ENCODE results near the gene RASSF5. TPM values are rescaled to one million over a fixed set of nuclear protein-coding genes. Genes with fewer than 3 reads are reported as not detected.

RASSF5 gene
- total RNA-seq, 4 donors from 2014 or later, result 14.0 to 16.4 (median 14.5) TPM

- Histone ChIP-seq H3K4me3 (replicated peaks in 1 of 3) (no peak overlapping the region), H3K27me3 (no peaks in the 10 kb centered on the region), H3K27ac (peak overlapping the region in 2 of 3 donors; percentile 4 to 6), H3K9me3 (no peaks in the 10 kb centered on the region), H3K4me1 (no peaks in the 10 kb centered on the region), H3K36me3 (peaks cover 3 to 18% of the 10 kb centered on the region in 2 donors)
- WGBS, 2 donors, result 63 to 75% methylated on average over 15 to 18 of the region's 18 CpGs
- peak; percentile 35 to 37 for DNase-seq
- intact Hi-C loops (cut with DNase I), result loop anchor here (5.0 kb wide), 1 partner anchor 41 kb away; no protein-coding TSS in a partner anchor
- TF ChIP-seq, protein P1, sequence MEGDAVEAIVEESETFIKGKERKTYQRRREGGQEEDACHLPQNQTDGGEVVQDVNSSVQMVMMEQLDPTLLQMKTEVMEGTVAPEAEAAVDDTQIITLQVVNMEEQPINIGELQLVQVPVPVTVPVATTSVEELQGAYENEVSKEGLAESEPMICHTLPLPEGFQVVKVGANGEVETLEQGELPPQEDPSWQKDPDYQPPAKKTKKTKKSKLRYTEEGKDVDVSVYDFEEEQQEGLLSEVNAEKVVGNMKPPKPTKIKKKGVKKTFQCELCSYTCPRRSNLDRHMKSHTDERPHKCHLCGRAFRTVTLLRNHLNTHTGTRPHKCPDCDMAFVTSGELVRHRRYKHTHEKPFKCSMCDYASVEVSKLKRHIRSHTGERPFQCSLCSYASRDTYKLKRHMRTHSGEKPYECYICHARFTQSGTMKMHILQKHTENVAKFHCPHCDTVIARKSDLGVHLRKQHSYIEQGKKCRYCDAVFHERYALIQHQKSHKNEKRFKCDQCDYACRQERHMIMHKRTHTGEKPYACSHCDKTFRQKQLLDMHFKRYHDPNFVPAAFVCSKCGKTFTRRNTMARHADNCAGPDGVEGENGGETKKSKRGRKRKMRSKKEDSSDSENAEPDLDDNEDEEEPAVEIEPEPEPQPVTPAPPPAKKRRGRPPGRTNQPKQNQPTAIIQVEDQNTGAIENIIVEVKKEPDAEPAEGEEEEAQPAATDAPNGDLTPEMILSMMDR (IDR thresholded peaks at IDR 0.05), result no peak
- TF ChIP-seq POLR2A (IDR thresholded peaks at IDR 0.05), result no peak
Measured at GRCh38 chr1:206582971-206583706, 75.8 kb downstream of the RASSF5 start.

GRCh38 chr1:206583707-206584648 lies 76.6 kb downstream of the RASSF5 start:
- H3K4me1 ChIP-seq, result no peaks in the 10 kb centered on the region
- no peak overlapping the region for H3K4me3 ChIP-seq (replicated peaks in 1 of 3)
- H3K36me3 ChIP-seq, result peaks cover 3 to 19% of the 10 kb centered on the region in 2 donors
- 78 to 81% methylated on average over 5 to 10 of the region's 16 CpGs for WGBS, 2 donors
- TF ChIP-seq, protein P1 (IDR thresholded peaks at IDR 0.05), result peak; percentile 80 to 96 (median 85)
- TF ChIP-seq POLR2A (IDR thresholded peaks at IDR 0.05), result no peak
- H3K9me3 ChIP-seq, result no peaks in the 10 kb centered on the region
- peak; percentile 80 to 82 for DNase-seq
- intact Hi-C loops (cut with DNase I), result loop anchor here (2.0 to 5.0 kb wide), 2 partner anchors 42 to 93 kb away; no protein-coding TSS in a partner anchor
- no peaks in the 10 kb centered on the region for H3K27me3 ChIP-seq
- peak overlapping the region in 2 of 3 donors; percentile 4 to 6 for H3K27ac ChIP-seq

GRCh38 chr1:206584683-206585082 lies 77.4 kb downstream of the RASSF5 start:
- Histone ChIP-seq H3K27me3 (no peaks in the 10 kb centered on the region), H3K4me1 (no peaks in the 10 kb centered on the region), H3K9me3 (no peaks in the 10 kb centered on the region), H3K36me3 (peaks cover 3 to 19% of the 10 kb centered on the region in 2 donors), H3K27ac (no peak overlapping the region), H3K4me3 (replicated peaks in 1 of 3) (no peak overlapping the region)
- no peak for DNase-seq
- intact Hi-C loops (cut with DNase I), result loop anchor here (2.0 to 5.0 kb wide), 2 partner anchors 42 to 94 kb away; no protein-coding TSS in a partner anchor
- TF ChIP-seq POLR2A (IDR thresholded peaks at IDR 0.05), result no peak
- TF ChIP-seq, protein P1 (IDR thresholded peaks at IDR 0.05), result no peak
- WGBS, 2 donors, result 71 to 84% methylated on average over 4 of the region's 4 CpGs

GRCh38 chr1:206586501-206587445 lies 79.4 kb downstream of the RASSF5 start:
- Histone ChIP-seq H3K27me3 (no peaks in the 10 kb centered on the region), H3K27ac (no peak overlapping the region), H3K36me3 (peaks cover 3 to 19% of the 10 kb centered on the region in 2 donors), H3K4me1 (peaks cover 5 to 13% of the 10 kb centered on the region in 2 donors), H3K9me3 (no peaks in the 10 kb centered on the region), H3K4me3 (replicated peaks in 1 of 3) (no peak overlapping the region)
- DNase-seq, result no peak
- no peak for TF ChIP-seq POLR2A (IDR thresholded peaks at IDR 0.05)
- TF ChIP-seq, protein P1 (IDR thresholded peaks at IDR 0.05), result no peak
- 88 to 91% methylated on average over 13 of the region's 13 CpGs for WGBS, 2 donors
- intact Hi-C loops (cut with DNase I), result no loop called here
